Endothelial cell of umbilical vein (primary cell): ENCODE measurements around the gene ZDHHC14. TPM values are rescaled to one million over a fixed set of nuclear protein-coding genes. Genes with fewer than 3 reads are reported as not detected.

Experiments
- BruUV-seq: library from RNA; stranded (reverse); fragments of 400-500 nt; replicated peaks from 2 replicates; lab custom pipeline; 2021; lab: Mats Ljungman, UMichigan
- CTCF ChIA-PET: fragments of 300-600, 350-600 bp; sonication (Branson Sonifier 250); formaldehyde crosslinking; loops from one replicate; lab custom pipeline; 2021; ENCODE audit warnings: antibody characterized with exemption, inconsistent platforms; lab: Charles Lee
- POLR2A ChIA-PET: fragments of 300-600, 350-600 bp; sonication (Branson Sonifier 250); formaldehyde crosslinking; loops from one replicate; lab custom pipeline; 2021; ENCODE audit warnings: antibody characterized with exemption, inconsistent platforms; lab: Charles Lee
- DNase-seq: peaks from one replicate; pipeline ENCODE4 v3.0.0-alpha.2; 2011; ENCODE audit warnings: low read depth, low spot score
- FAIRE-seq: peaks from 2 replicates; lab custom pipeline; 2011; peaks lifted over from hg19 to GRCh38; lab: Jason Lieb, UNC
- H2AFZ ChIP-seq: 2 replicates; pipeline ENCODE4 v1.6.0; 2012; ENCODE audit warnings: low read depth, low read length, control low read depth, inconsistent platforms
- H3K27ac ChIP-seq: 2 replicates; pipeline ENCODE4 v1.5.1; 2011; ENCODE audit warnings: low read depth, mild to moderate bottlenecking, control low read depth, low read length, moderate library complexity; ENCODE audit not compliant: insufficient read depth
- H3K27me3 ChIP-seq, 2 experiments: 2 replicates each; pipeline versions ENCODE4 v1.6.0 to v1.6.1; 2011; ENCODE audit warnings: low read length in 2 of 2, mixed read lengths in 1 of 2; ENCODE audit not compliant: control insufficient read depth in 2 of 2, insufficient read depth in 2 of 2
- H3K36me3 ChIP-seq, 2 experiments: 2 replicates in 1 of 2; 3 replicates in 1 of 2; pipeline ENCODE4 v1.5.1; 2011; ENCODE audit warnings: low read length in 2 of 2, mild to moderate bottlenecking in 1 of 2, moderate library complexity in 1 of 2; ENCODE audit not compliant: control insufficient read depth in 2 of 2, insufficient read depth in 2 of 2; ENCODE audit errors: extremely low read depth in 1 of 2
- H3K4me1 ChIP-seq: 3 replicates; pipeline ENCODE4 v1.5.1; 2011; ENCODE audit warnings: mild to moderate bottlenecking, low read length; ENCODE audit not compliant: control insufficient read depth, insufficient read depth; ENCODE audit errors: extremely low read depth
- H3K4me2 ChIP-seq: 2 replicates; pipeline ENCODE4 v1.6.1; 2011; ENCODE audit warnings: low read length, control low read depth, mixed read lengths; ENCODE audit not compliant: insufficient read depth
- H3K4me3 ChIP-seq, 3 experiments: fragments of 200-600 bp in 1 of 3; sonication (generic), shearing (Covaris generic) in 1 of 3; replicated peaks in 1 of 3; 2 replicates each; pipeline ENCODE4 v1.5.1; 2011 to 2016; ENCODE audit warnings: control low read depth in 3 of 3, low read length in 3 of 3, mild to moderate bottlenecking in 2 of 3, inconsistent platforms in 1 of 3, low read depth in 1 of 3, moderate library complexity in 1 of 3; ENCODE audit not compliant: insufficient read depth in 1 of 3
- H3K79me2 ChIP-seq: 2 replicates; pipeline ENCODE4 v1.6.0; 2012; ENCODE audit warnings: low read length, inconsistent platforms; ENCODE audit not compliant: control insufficient read depth, insufficient read depth
- H3K9ac ChIP-seq: replicated peaks from 2 replicates; pipeline ENCODE3; 2011; ENCODE audit warnings: low read length, control low read depth; ENCODE audit not compliant: insufficient read depth; ENCODE audit errors: extremely low read depth
- H3K9me1 ChIP-seq: replicated peaks from 3 replicates; pipeline ENCODE4 v1.6.0; 2011; ENCODE audit warnings: mild to moderate bottlenecking, low read length; ENCODE audit not compliant: control insufficient read depth, insufficient read depth; ENCODE audit errors: extremely low read depth
- H3K9me3 ChIP-seq: replicated peaks from 2 replicates; pipeline ENCODE4 v1.5.1; 2012; ENCODE audit warnings: low read length, inconsistent platforms; ENCODE audit not compliant: control insufficient read depth, insufficient read depth
- H4K20me1 ChIP-seq: replicated peaks from 2 replicates; pipeline ENCODE3; 2011; ENCODE audit warnings: mild to moderate bottlenecking, low read length; ENCODE audit not compliant: control insufficient read depth, insufficient read depth; ENCODE audit errors: extremely low read depth
- CTCF ChIP-seq, 2 donors: IDR thresholded peaks; 1 replicate in 1 of 2; 2 replicates in 1 of 2; pipeline ENCODE4 v1.5.1; 2011; ENCODE audit warnings: low read length in 2 of 2, mild to moderate bottlenecking in 2 of 2, moderate library complexity in 2 of 2, control low read depth in 1 of 2, inconsistent platforms in 1 of 2, low read depth in 1 of 2; ENCODE audit not compliant: insufficient read depth in 1 of 2; ENCODE audit errors: extremely low read depth in 1 of 2
- EZH2 ChIP-seq: IDR thresholded peaks from 2 replicates; pipeline ENCODE4 v1.6.1; 2012; ENCODE audit warnings: borderline replicate concordance, low read depth, mild to moderate bottlenecking, moderate library complexity, low read length, inconsistent platforms; ENCODE audit not compliant: severe bottlenecking
- FOS ChIP-seq: IDR thresholded peaks from 2 replicates; pipeline ENCODE4 v1.6.1; 2011; ENCODE audit warnings: mild to moderate bottlenecking, low read length, moderate library complexity, borderline replicate concordance; ENCODE audit not compliant: insufficient read depth
- GATA2 ChIP-seq: IDR thresholded peaks from 2 replicates; pipeline ENCODE4 v1.7.0; 2011; ENCODE audit warnings: low read depth, mild to moderate bottlenecking, moderate library complexity, mixed read lengths, low read length; ENCODE audit not compliant: insufficient read length, insufficient read depth
- JUN ChIP-seq: IDR thresholded peaks from 2 replicates; pipeline ENCODE4 v1.6.1; 2011; ENCODE audit warnings: borderline replicate concordance, low read depth; ENCODE audit not compliant: insufficient read length, insufficient read depth
- MAX ChIP-seq: IDR thresholded peaks from 2 replicates; pipeline ENCODE4 v1.6.1; 2011; ENCODE audit not compliant: insufficient read depth, insufficient read length
- MYC ChIP-seq: IDR thresholded peaks from one replicate; pipeline ENCODE4 v1.6.1; 2011; ENCODE audit warnings: mild to moderate bottlenecking, low read depth, low read length
- POLR2A ChIP-seq: IDR thresholded peaks from 2 replicates; pipeline ENCODE4 v1.6.1; 2012; ENCODE audit warnings: low read depth, mild to moderate bottlenecking, control low read depth, low read length
- POLR2AphosphoS5 ChIP-seq: IDR thresholded peaks from 2 replicates; pipeline ENCODE4 v1.6.1; 2012; ENCODE audit warnings: low read depth, mild to moderate bottlenecking, control low read depth, low read length, moderate library complexity; ENCODE audit not compliant: insufficient read depth
- dilution Hi-C: fragments of 300-500 bp; cut with MboI; formaldehyde crosslinking; loops from one replicate; pipeline ENCODE4 v1.15.0; 2019; ENCODE audit warnings: low sequenced_read_pairs; ENCODE audit not compliant: extremely low pct_ligation_motif_present
- intact Hi-C: fragments of 100-400 bp; cut with micrococcal nuclease; formaldehyde crosslinking; loops from one replicate; pipeline ENCODE4 v1.10.0; 2022
- polyA plus RNA-seq, 4 experiments: library from polyadenylated mRNA; depleted of rRNA in 3 of 4; stranded (reverse) in 3 of 4; unstranded in 1 of 4; fragments of >200 nt; gene quantifications; 2 replicates each; pipeline versions ENCODE4 v1.2.1 to v1.2.3, GENCODE V29; 2011 to 2012; ENCODE audit warnings: missing spikeins in 1 of 4
- total RNA-seq: library from RNA; stranded (reverse); gene quantifications from 2 replicates; pipeline ENCODE4 v1.2.3, GENCODE V29; 2021

The ZDHHC14 gene
- total and polyA plus RNA-seq, 2 donors (not counting 3 experiments of a cell fraction or from before 2014, with no cell fraction given): 23.0 to 25.6 TPM

GRCh38 chr6:157436219-157436943, 55.4 kb downstream of the ZDHHC14 start:
- no peak overlapping the region for H3K4me2 ChIP-seq
- H2AFZ ChIP-seq: no peak overlapping the region
- H3K27ac ChIP-seq: no peak overlapping the region
- no peak overlapping the region for H3K9ac ChIP-seq
- FAIRE-seq (no peak), DNase-seq (no peak)
- CTCF ChIA-PET: no interaction called here
- dilution Hi-C loops: no loop called here
- no peaks in the 10 kb centered on the region for H3K36me3 ChIP-seq
- POLR2A ChIA-PET: no interaction called here
- H3K9me3 ChIP-seq: no peaks in the 10 kb centered on the region
- H3K79me2 ChIP-seq: no peaks in the 10 kb centered on the region
- H3K9me1 ChIP-seq: no peaks in the 10 kb centered on the region
- intact Hi-C loops: no loop called here
- BruUV-seq: no TSS peak
- H3K4me1 ChIP-seq: peaks cover 10% of the 10 kb centered on the region
- no peak overlapping the region for H3K4me3 ChIP-seq
- TF ChIP-seq EZH2 (no peak), FOS (no peak), POLR2AphosphoS5 (no peak), MAX (no peak), CTCF (IDR thresholded peaks at IDR 0.05; ENCODE audit: extremely low read depth in 1 of 2, insufficient read depth in 1 of 2, low read depth in 1 of 2, low read length in 2 of 2) (no peak), MYC (no peak), POLR2A (no peak), GATA2 (no peak), JUN (no peak)
- H4K20me1 ChIP-seq: no peaks in the 10 kb centered on the region
- no peaks in the 10 kb centered on the region for H3K27me3 ChIP-seq
